SU-DHL-6 (cell line): ENCODE results near the gene BIN2.

Source experiments
- H2AFZ ChIP-seq: fragments of 200-600 bp; sonication (generic); 2 replicates; pipeline ENCODE4 v1.6.1; 2014; ENCODE audit warnings: low read depth, mild to moderate bottlenecking, moderate library complexity, mixed read lengths, antibody characterized with exemption, low read length; ENCODE audit not compliant: severe bottlenecking
- H3F3A ChIP-seq: fragments of 200-600 bp; shearing (Covaris generic); 2 replicates; pipeline ENCODE4 v1.6.0; 2016; ENCODE audit warnings: antibody characterized with exemption, mild to moderate bottlenecking; ENCODE audit not compliant: insufficient read depth
- H3K27ac ChIP-seq: fragments of 200-600 bp; sonication (generic); 2 replicates; pipeline ENCODE4 v1.5.1; 2016; ENCODE audit warnings: low read depth, mild to moderate bottlenecking, low read length, moderate library complexity, mixed read lengths
- H3K27me3 ChIP-seq: fragments of 200-600 bp; sonication (generic), shearing (Covaris generic); 2 replicates; pipeline ENCODE4 v1.6.0; 2014; ENCODE audit warnings: mild to moderate bottlenecking, low read length
- H3K36me3 ChIP-seq: fragments of 200-600 bp; sonication (generic); 2 replicates; pipeline ENCODE4 v1.6.1; 2014; ENCODE audit warnings: mild to moderate bottlenecking, low read length, mixed read lengths
- H3K4me2 ChIP-seq: fragments of 300-600, 200-600 bp; shearing (Covaris generic), sonication (generic); 2 replicates; pipeline ENCODE4 v1.6.0; 2014; ENCODE audit warnings: low read length, low read depth, mild to moderate bottlenecking; ENCODE audit not compliant: poor library complexity, severe bottlenecking
- H3K4me3 ChIP-seq: fragments of 200-600 bp; sonication (generic); 2 replicates; pipeline ENCODE4 v1.5.1; 2014; ENCODE audit warnings: antibody characterized with exemption, low read length, mild to moderate bottlenecking, mixed read lengths; ENCODE audit not compliant: insufficient read depth, poor library complexity, severe bottlenecking
- H3K79me2 ChIP-seq: fragments of 200-600 bp; sonication (generic); 2 replicates; pipeline ENCODE4 v1.6.1; 2014; ENCODE audit warnings: mild to moderate bottlenecking, low read length, moderate library complexity; ENCODE audit not compliant: insufficient read depth
- H3K9ac ChIP-seq: fragments of 200-600 bp; sonication (generic); 2 replicates; pipeline ENCODE4 v1.7.0; 2014; ENCODE audit warnings: mild to moderate bottlenecking, low read length
- H3K9me2 ChIP-seq: fragments of 200-600 bp; sonication (generic); replicated peaks from 2 replicates; pipeline ENCODE4 v1.6.1; 2014; ENCODE audit warnings: low read length; ENCODE audit not compliant: insufficient read depth
- H3K9me3 ChIP-seq: fragments of 200-600 bp; sonication (generic); 2 replicates; pipeline ENCODE4 v1.6.1; 2014; ENCODE audit warnings: low read length, mixed read lengths; ENCODE audit not compliant: insufficient read depth
- H4K20me1 ChIP-seq: fragments of 200-600 bp; sonication (generic); 2 replicates; pipeline ENCODE4 v1.6.1; 2014; ENCODE audit warnings: low read depth, mild to moderate bottlenecking, antibody characterized with exemption, low read length, moderate library complexity, mixed read lengths
- EZH2phosphoT487 ChIP-seq: fragments of 200-600 bp; sonication (generic), shearing (Covaris generic); conservative IDR thresholded peaks from 2 replicates; pipeline ENCODE4 v1.6.1; 2018; ENCODE audit warnings: mild to moderate bottlenecking, antibody characterized with exemption, low read length, moderate library complexity, mixed read lengths
- TF ChIP-seq, protein P1 (sequence below): fragments of 200-600 bp; sonication (generic); IDR thresholded peaks from one replicate; pipeline ENCODE4 v1.5.1; 2017; ENCODE audit warnings: antibody characterized with exemption, mild to moderate bottlenecking, low read length, moderate library complexity; ENCODE audit not compliant: insufficient read depth, poor library complexity, severe bottlenecking

The BIN2 gene

DNA sequence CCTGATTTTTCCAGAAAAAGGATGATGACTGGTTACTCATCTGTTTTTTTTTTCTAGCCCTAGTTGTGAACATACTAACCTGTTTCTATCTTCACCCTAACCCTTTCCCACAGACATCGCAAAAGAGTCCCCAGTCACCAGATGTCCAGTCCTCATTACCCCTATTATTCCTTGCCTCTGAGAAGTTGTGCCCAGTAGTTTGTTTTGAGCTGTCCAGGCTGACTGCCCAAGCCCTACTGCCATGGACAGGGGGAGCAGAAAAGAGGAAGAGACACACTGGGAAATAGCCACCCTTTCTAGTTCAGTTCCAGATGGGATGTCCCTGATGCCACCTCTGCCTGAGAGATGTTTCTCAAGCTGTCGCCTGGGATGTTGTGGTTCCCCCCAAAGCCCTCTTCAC lies 36.3 kb upstream of the BIN2 start:
- no peak overlapping the region for H3K9ac ChIP-seq
- TF ChIP-seq, protein P1, sequence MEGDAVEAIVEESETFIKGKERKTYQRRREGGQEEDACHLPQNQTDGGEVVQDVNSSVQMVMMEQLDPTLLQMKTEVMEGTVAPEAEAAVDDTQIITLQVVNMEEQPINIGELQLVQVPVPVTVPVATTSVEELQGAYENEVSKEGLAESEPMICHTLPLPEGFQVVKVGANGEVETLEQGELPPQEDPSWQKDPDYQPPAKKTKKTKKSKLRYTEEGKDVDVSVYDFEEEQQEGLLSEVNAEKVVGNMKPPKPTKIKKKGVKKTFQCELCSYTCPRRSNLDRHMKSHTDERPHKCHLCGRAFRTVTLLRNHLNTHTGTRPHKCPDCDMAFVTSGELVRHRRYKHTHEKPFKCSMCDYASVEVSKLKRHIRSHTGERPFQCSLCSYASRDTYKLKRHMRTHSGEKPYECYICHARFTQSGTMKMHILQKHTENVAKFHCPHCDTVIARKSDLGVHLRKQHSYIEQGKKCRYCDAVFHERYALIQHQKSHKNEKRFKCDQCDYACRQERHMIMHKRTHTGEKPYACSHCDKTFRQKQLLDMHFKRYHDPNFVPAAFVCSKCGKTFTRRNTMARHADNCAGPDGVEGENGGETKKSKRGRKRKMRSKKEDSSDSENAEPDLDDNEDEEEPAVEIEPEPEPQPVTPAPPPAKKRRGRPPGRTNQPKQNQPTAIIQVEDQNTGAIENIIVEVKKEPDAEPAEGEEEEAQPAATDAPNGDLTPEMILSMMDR, result no peak
- no peak for TF ChIP-seq EZH2phosphoT487
- no peaks in the 10 kb centered on the region for H3F3A ChIP-seq
- H3K36me3 ChIP-seq, result no peaks in the 10 kb centered on the region
- no peak overlapping the region for H3K4me2 ChIP-seq
- no peak overlapping the region for H3K4me3 ChIP-seq
- H3K9me2 ChIP-seq, result no peaks in the 10 kb centered on the region
- H4K20me1 ChIP-seq, result no peaks in the 10 kb centered on the region
- no peaks in the 10 kb centered on the region for H3K79me2 ChIP-seq
- no peak overlapping the region for H3K27ac ChIP-seq
- H3K27me3 ChIP-seq, result no peaks in the 10 kb centered on the region
- H3K9me3 ChIP-seq, result no peaks in the 10 kb centered on the region
- H2AFZ ChIP-seq, result no peak overlapping the region

DNA sequence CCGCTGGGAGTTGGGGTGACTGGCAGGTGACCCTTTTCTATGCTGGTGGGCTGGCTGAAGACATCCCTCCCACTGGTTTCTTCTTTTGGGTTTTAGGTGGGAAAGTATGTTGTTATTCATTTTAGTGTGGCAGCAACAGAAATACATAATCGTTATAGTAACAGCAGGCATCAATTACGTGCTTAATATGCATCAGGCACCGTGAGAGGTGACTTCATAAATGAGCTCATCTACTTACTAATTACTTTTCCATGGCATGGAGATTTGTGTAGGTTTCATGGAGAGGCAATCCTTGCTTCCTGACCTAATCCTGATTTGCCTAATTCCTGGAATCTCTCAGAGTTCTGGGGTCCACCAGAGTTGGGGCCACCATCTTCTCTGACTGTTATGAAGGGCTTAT lies 35.9 kb upstream of the BIN2 start:
- H3K9me2 ChIP-seq, result no peaks in the 10 kb centered on the region
- H3K4me2 ChIP-seq, result no peak overlapping the region
- no peak overlapping the region for H3K9ac ChIP-seq
- no peak overlapping the region for H3K27ac ChIP-seq
- TF ChIP-seq EZH2phosphoT487, result no peak
- TF ChIP-seq, protein P1, result no peak
- no peaks in the 10 kb centered on the region for H3K79me2 ChIP-seq
- no peaks in the 10 kb centered on the region for H3K9me3 ChIP-seq
- H4K20me1 ChIP-seq, result no peaks in the 10 kb centered on the region
- no peak overlapping the region for H3K4me3 ChIP-seq
- no peak overlapping the region for H2AFZ ChIP-seq
- no peaks in the 10 kb centered on the region for H3F3A ChIP-seq
- no peaks in the 10 kb centered on the region for H3K27me3 ChIP-seq
- H3K36me3 ChIP-seq, result no peaks in the 10 kb centered on the region

DNA sequence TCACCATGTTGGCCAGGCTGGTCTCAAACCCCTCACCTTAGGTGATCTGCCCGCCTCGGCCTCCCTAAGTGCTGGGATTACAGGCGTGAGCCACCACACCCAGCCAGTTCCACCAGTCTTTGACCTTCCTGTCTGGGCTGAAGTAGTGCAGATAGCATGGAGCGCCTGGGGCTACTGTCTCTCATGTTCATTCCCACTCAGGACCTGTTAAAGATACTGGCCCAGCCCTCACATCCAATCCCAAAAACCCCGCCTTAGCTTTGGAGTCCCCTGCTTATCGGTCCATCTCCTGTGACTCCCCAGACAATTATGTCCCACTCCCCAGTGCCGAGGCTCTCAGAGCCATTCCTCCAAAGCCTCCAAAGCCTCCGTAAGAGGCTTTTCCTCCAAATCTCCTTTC lies 34.5 kb upstream of the BIN2 start:
- no peak overlapping the region for H3K4me2 ChIP-seq
- no peak overlapping the region for H3K27ac ChIP-seq
- H3F3A ChIP-seq, result no peaks in the 10 kb centered on the region
- no peaks in the 10 kb centered on the region for H3K36me3 ChIP-seq
- H3K9ac ChIP-seq, result no peak overlapping the region
- H3K9me3 ChIP-seq, result no peaks in the 10 kb centered on the region
- TF ChIP-seq, protein P1, result no peak
- no peak for TF ChIP-seq EZH2phosphoT487
- H3K27me3 ChIP-seq, result no peaks in the 10 kb centered on the region
- H4K20me1 ChIP-seq, result no peaks in the 10 kb centered on the region
- no peaks in the 10 kb centered on the region for H3K79me2 ChIP-seq
- H3K4me3 ChIP-seq, result no peak overlapping the region
- H3K9me2 ChIP-seq, result no peaks in the 10 kb centered on the region
- H2AFZ ChIP-seq, result no peak overlapping the region
